IMR-90 (cell line): ENCODE measurements around the gene PSMA2. TPM values are rescaled to one million over a fixed set of nuclear protein-coding genes. Genes with fewer than 3 reads are reported as not detected.

ENCODE experiments used
- ATAC-seq: fragments of 200-7000 bp; cut with Tn5 transposase; 2 replicates; pipeline ENCODE4 v1.9.1; 2020; ENCODE audit warnings: low read depth, mild to moderate bottlenecking, moderate library complexity
- BruUV-seq: library from RNA; stranded (reverse); fragments of 400-500 nt; replicated peaks from 2 replicates; lab custom pipeline; 2021; lab: Mats Ljungman, UMichigan
- CTCF ChIA-PET: fragments of 300-600 bp; formaldehyde crosslinking; extraction: SDS; loops from one replicate; lab custom pipeline; 2021; ENCODE audit warnings: antibody characterized with exemption; lab: Yijun Ruan, JAX
- POLR2A ChIA-PET: fragments of 300-600 bp; sonication (Branson Sonifier 250); formaldehyde crosslinking; loops from one replicate; lab custom pipeline; 2022; ENCODE audit warnings: antibody characterized with exemption; ENCODE audit not compliant: unreplicated experiment; lab: Charles Lee
- DNase-seq: peaks from one replicate; pipeline ENCODE4 v3.0.0; 2013
- H2AFZ ChIP-seq: replicated peaks from 2 replicates; pipeline ENCODE3; 2013; ENCODE audit warnings: low read length, mild to moderate bottlenecking; ENCODE audit not compliant: poor library complexity
- H2AK5ac ChIP-seq: 2 replicates; pipeline ENCODE4 v1.6.1; 2013; ENCODE audit warnings: low read depth, low read length, inconsistent platforms
- H2AK9ac ChIP-seq: replicated peaks from 2 replicates; pipeline ENCODE3; 2013; ENCODE audit warnings: mild to moderate bottlenecking, low read depth, low read length, moderate library complexity; ENCODE audit not compliant: poor library complexity
- H2BK120ac ChIP-seq: 2 replicates; pipeline ENCODE4 v1.6.1; 2013; ENCODE audit warnings: low read depth, low read length, inconsistent platforms
- H2BK15ac ChIP-seq: 3 replicates; pipeline ENCODE4 v1.6.1; 2013; ENCODE audit warnings: low read depth, low read length, inconsistent platforms
- H2BK20ac ChIP-seq: 2 replicates; pipeline ENCODE4 v1.6.1; 2013; ENCODE audit warnings: low read depth, mild to moderate bottlenecking, inconsistent platforms, low read length, moderate library complexity
- H2BK5ac ChIP-seq: 2 replicates; pipeline ENCODE4 v1.6.1; 2013; ENCODE audit warnings: mild to moderate bottlenecking, low read depth, low read length, inconsistent platforms; ENCODE audit not compliant: poor library complexity, severe bottlenecking
- H3K14ac ChIP-seq: replicated peaks from 2 replicates; pipeline ENCODE4 v1.6.1; 2013; ENCODE audit warnings: low read depth, low read length, inconsistent platforms
- H3K18ac ChIP-seq: 2 replicates; pipeline ENCODE4 v1.6.1; 2013; ENCODE audit warnings: low read depth, low read length, control low read depth
- H3K23ac ChIP-seq: 2 replicates; pipeline ENCODE4 v1.6.1; 2013; ENCODE audit warnings: low read depth, low read length, inconsistent platforms
- H3K27ac ChIP-seq: 2 replicates; pipeline ENCODE4 v1.5.1; 2013; ENCODE audit warnings: mild to moderate bottlenecking, control low read depth, low read length; ENCODE audit not compliant: insufficient read depth
- H3K27me3 ChIP-seq: 2 replicates; pipeline ENCODE4 v1.6.1; 2013; ENCODE audit warnings: low read length; ENCODE audit not compliant: control insufficient read depth, insufficient read depth
- H3K36me3 ChIP-seq: 2 replicates; pipeline ENCODE4 v1.6.1; 2013; ENCODE audit warnings: low read length, mixed read lengths; ENCODE audit not compliant: control insufficient read depth, insufficient read depth
- H3K4ac ChIP-seq: 2 replicates; pipeline ENCODE4 v1.6.1; 2013; ENCODE audit warnings: low read depth, low read length, inconsistent platforms
- H3K4me1 ChIP-seq: 2 replicates; pipeline ENCODE4 v1.6.1; 2013; ENCODE audit warnings: low read length, mixed read lengths; ENCODE audit not compliant: control insufficient read depth, insufficient read depth
- H3K4me2 ChIP-seq: 2 replicates; pipeline ENCODE4 v1.6.1; 2013; ENCODE audit warnings: low read depth, mild to moderate bottlenecking, control low read depth, low read length, moderate library complexity
- H3K4me3 ChIP-seq: 2 replicates; pipeline ENCODE4 v1.5.1; 2013; ENCODE audit warnings: low read depth, mild to moderate bottlenecking, control low read depth, low read length, moderate library complexity; ENCODE audit not compliant: insufficient read depth
- H3K56ac ChIP-seq: 2 replicates; pipeline ENCODE4 v1.6.1; 2013; ENCODE audit warnings: low read length, inconsistent platforms; ENCODE audit not compliant: insufficient read depth; ENCODE audit errors: extremely low read depth
- H3K79me1 ChIP-seq, 2 experiments: 2 replicates each; pipeline ENCODE4 v1.6.1; 2013; ENCODE audit warnings: low read length in 2 of 2, inconsistent platforms in 1 of 2, low read depth in 1 of 2
- H3K9ac ChIP-seq: 2 replicates; pipeline ENCODE4 v1.6.1; 2013; ENCODE audit warnings: low read depth, low read length, control low read depth
- H3K9me1 ChIP-seq: 2 replicates; pipeline ENCODE4 v1.6.1; 2013; ENCODE audit warnings: low read length, inconsistent platforms; ENCODE audit not compliant: insufficient read depth
- H3K9me3 ChIP-seq: 2 replicates; pipeline ENCODE4 v1.6.1; 2013; ENCODE audit warnings: low read length; ENCODE audit not compliant: control insufficient read depth, insufficient read depth
- H4K20me1 ChIP-seq: 2 replicates; pipeline ENCODE4 v1.6.1; 2013; ENCODE audit warnings: low read length, inconsistent platforms; ENCODE audit not compliant: insufficient read depth
- H4K5ac ChIP-seq: 2 replicates; pipeline ENCODE4 v1.6.1; 2013; ENCODE audit warnings: mild to moderate bottlenecking, low read depth, low read length, control low read depth
- H4K8ac ChIP-seq, 2 experiments: 2 replicates each; pipeline ENCODE4 v1.6.1; 2013; ENCODE audit warnings: low read depth in 2 of 2, low read length in 2 of 2, control low read depth in 1 of 2, inconsistent platforms in 1 of 2
- H4K91ac ChIP-seq: 2 replicates; pipeline ENCODE4 v1.6.1; 2013; ENCODE audit warnings: low read depth, low read length, inconsistent platforms; ENCODE audit not compliant: insufficient read depth
- BHLHE40 ChIP-seq: fragments of 150-350 bp; IDR thresholded peaks from 2 replicates; pipeline ENCODE4 v1.6.1; 2016; ENCODE audit warnings: mild to moderate bottlenecking, low read depth, low read length
- CEBPB ChIP-seq: IDR thresholded peaks from 2 replicates; pipeline ENCODE4 v1.6.1; 2012; ENCODE audit warnings: low read depth, low read length, improper control_type of control experiment
- CHD1 ChIP-seq: IDR thresholded peaks from 2 replicates; pipeline ENCODE4 v1.6.1; 2012; ENCODE audit warnings: low read depth, low read length, improper control_type of control experiment
- ELK1 ChIP-seq: fragments of 150-350 bp; IDR thresholded peaks from 2 replicates; pipeline ENCODE4 v1.6.1; 2016; ENCODE audit warnings: low read depth, mild to moderate bottlenecking, low read length, moderate library complexity, borderline replicate concordance
- FOS ChIP-seq: fragments of 150-350 bp; IDR thresholded peaks from 2 replicates; pipeline ENCODE4 v1.6.1; 2016; ENCODE audit warnings: low read depth, low read length
- MAFK ChIP-seq: IDR thresholded peaks from 2 replicates; pipeline ENCODE4 v1.6.1; 2012; ENCODE audit warnings: low read depth, low read length, improper control_type of control experiment
- MAZ ChIP-seq: IDR thresholded peaks from 2 replicates; pipeline ENCODE4 v1.6.1; 2012; ENCODE audit warnings: low read depth, mild to moderate bottlenecking, low read length, improper control_type of control experiment, moderate library complexity, borderline replicate concordance
- MXI1 ChIP-seq: IDR thresholded peaks from 2 replicates; pipeline ENCODE4 v1.6.1; 2012; ENCODE audit warnings: low read depth, mild to moderate bottlenecking, low read length, moderate library complexity, borderline replicate concordance
- NFE2L2 ChIP-seq: fragments of 150-350 bp; IDR thresholded peaks from 2 replicates; pipeline ENCODE4 v1.6.1; 2016; ENCODE audit warnings: low read depth, mild to moderate bottlenecking, low read length
- POLR2A ChIP-seq: IDR thresholded peaks from 2 replicates; pipeline ENCODE4 v1.6.1; 2012; ENCODE audit warnings: mild to moderate bottlenecking, low read depth, low read length
- RAD21 ChIP-seq: IDR thresholded peaks from 2 replicates; pipeline ENCODE4 v1.6.1; 2012; ENCODE audit warnings: low read length, improper control_type of control experiment
- RCOR1 ChIP-seq: IDR thresholded peaks from 2 replicates; pipeline ENCODE4 v1.6.1; 2012; ENCODE audit warnings: mild to moderate bottlenecking, low read length, improper control_type of control experiment; ENCODE audit not compliant: insufficient replicate concordance
- RFX5 ChIP-seq: IDR thresholded peaks from 2 replicates; pipeline ENCODE4 v1.8.0; 2012; ENCODE audit warnings: low read depth, mild to moderate bottlenecking, low read length, moderate library complexity
- SMC3 ChIP-seq: fragments of 150-350 bp; IDR thresholded peaks from 2 replicates; pipeline ENCODE4 v1.6.1; 2016; ENCODE audit warnings: low read depth, mild to moderate bottlenecking, antibody characterized with exemption, low read length, moderate library complexity
- USF2 ChIP-seq: fragments of 150-350 bp; IDR thresholded peaks from 2 replicates; pipeline ENCODE4 v1.6.1; 2017; ENCODE audit warnings: mild to moderate bottlenecking, antibody characterized with exemption, low read length, low read depth
- WGBS, 2 experiments: methylation state at CpG; one replicate each; pipeline versions ENCODE4 v1.1.5 to v1.1.7; 2013; ENCODE audit warnings: missing lambda C conversion rate in 2 of 2; ENCODE audit not compliant: insufficient read length in 1 of 2; ENCODE audit errors: extremely low coverage in 2 of 2; 5-methylcytosine and 5-hydroxymethylcytosine counted together
- dilution Hi-C: fragments of 300-500 bp; cut with HindIII; formaldehyde crosslinking; loops from one replicate; pipeline ENCODE4 v1.14.3; 2018; ENCODE audit warnings: low sequenced_read_pairs; ENCODE audit not compliant: unreplicated experiment
- in situ Hi-C: fragments of 300-500 bp; cut with MboI; formaldehyde crosslinking; loops from 3 replicates; pipeline ENCODE4 v1.14.3; 2019; ENCODE audit warnings: low sequenced_read_pairs, inconsistent platforms, mixed read lengths
- intact Hi-C: fragments of 100-400 bp; cut with micrococcal nuclease; formaldehyde crosslinking; loops from 2 replicates; pipeline ENCODE4 v1.10.0; 2022
- polyA plus RNA-seq, 3 experiments: library from polyadenylated mRNA; depleted of rRNA; stranded (reverse); fragments of >200 nt; gene quantifications; 2 replicates each; pipeline ENCODE4 v1.2.3, GENCODE V29; 2012; ENCODE audit warnings: low replicate concordance in 1 of 3
- total RNA-seq: library from RNA; depleted of rRNA; stranded (reverse); fragments of >200 nt; gene quantifications from 2 replicates; pipeline ENCODE4 v1.2.3, GENCODE V29; 2012

Gene PSMA2
- total and polyA plus RNA-seq, 2 of the 4 experiments (the other 2 are of a cell fraction): 106 to 138 TPM

GRCh38 chr7:42868480-42868879, 63.5 kb downstream of the PSMA2 start:
- H3K56ac ChIP-seq: no peak overlapping the region
- ChIA-PET POLR2A (interaction anchor here (0.6 kb wide), 1 partner anchor 1443 kb away, joined by 5 read pairs; no protein-coding TSS in a partner anchor), CTCF (no interaction called here)
- H3K4me3 ChIP-seq: no peak overlapping the region
- no peak overlapping the region for H3K27ac ChIP-seq
- no TSS peak for BruUV-seq
- H3K27me3 ChIP-seq: no peaks in the 10 kb centered on the region; the same call in 1 of the 2 replicates
- ATAC-seq: no peak; the same call in 1 of the 2 replicates
- no peak overlapping the region for H2BK15ac ChIP-seq
- H2AK5ac ChIP-seq: no peak overlapping the region
- WGBS, 2 experiments: 60% methylated on average over 1 of the region's 1 CpG; no CpG with 5 or more reads in 1 of the 2 experiments
- no peak overlapping the region for H3K23ac ChIP-seq
- dilution Hi-C loops (no loop called here), intact Hi-C loops (no loop called here), in situ Hi-C loops (no loop called here)
- no peak overlapping the region for H3K4ac ChIP-seq
- no peak overlapping the region for H3K18ac ChIP-seq
- H2AK9ac ChIP-seq: no peak overlapping the region
- H3K9me1 ChIP-seq: no peaks in the 10 kb centered on the region
- H4K5ac ChIP-seq: no peak overlapping the region
- no peak for TF ChIP-seq MXI1
- TF ChIP-seq ELK1: no peak
- TF ChIP-seq CEBPB: no peak
- no peak for TF ChIP-seq RAD21
- no peak for TF ChIP-seq FOS
- no peak for TF ChIP-seq CHD1
- TF ChIP-seq RFX5: no peak
- no peak for TF ChIP-seq MAZ
- no peak for TF ChIP-seq USF2
- no peak for TF ChIP-seq BHLHE40
- no peak for TF ChIP-seq MAFK
- TF ChIP-seq SMC3: no peak
- TF ChIP-seq POLR2A: no peak
- no peak for TF ChIP-seq RCOR1
- TF ChIP-seq NFE2L2: no peak
- H3K9me3 ChIP-seq: peaks cover 10% of the 10 kb centered on the region; the same call in 1 of the 2 replicates
- no peak overlapping the region for H2BK5ac ChIP-seq
- no peaks in the 10 kb centered on the region for H4K20me1 ChIP-seq
- no peaks in the 10 kb centered on the region for H3K36me3 ChIP-seq
- H4K91ac ChIP-seq: no peak overlapping the region
- H3K9ac ChIP-seq: no peak overlapping the region
- no peak overlapping the region for H2BK20ac ChIP-seq
- DNase-seq: no peak
- H3K79me1 ChIP-seq: no peaks in the 10 kb centered on the region
- H3K14ac ChIP-seq: no peak overlapping the region
- H4K8ac ChIP-seq: no peak overlapping the region
- no peak overlapping the region for H3K4me2 ChIP-seq
- no peak overlapping the region for H2AFZ ChIP-seq
- H3K4me1 ChIP-seq: no peaks in the 10 kb centered on the region
- no peak overlapping the region for H2BK120ac ChIP-seq
